NCI-H1417 treated with DMSO at 0.1 percent for 48 hours (cell line): ENCODE data around the gene KCND2.

ENCODE experiments used
- DNase-seq: peaks from one replicate; lab custom pipeline; 2025; lab: John Stamatoyannopoulos, UW

KCND2 gene

GRCh38 chr7:120311028-120311788 lies 38.2 kb downstream of the KCND2 start:
- DNase-seq, result no peak

GRCh38 chr7:120320218-120320961 lies 47.4 kb downstream of the KCND2 start:
- no peak for DNase-seq

- no peak for DNase-seq
Measured at GRCh38 chr7:120327054-120327453, 54.1 kb downstream of the KCND2 start.

DNA sequence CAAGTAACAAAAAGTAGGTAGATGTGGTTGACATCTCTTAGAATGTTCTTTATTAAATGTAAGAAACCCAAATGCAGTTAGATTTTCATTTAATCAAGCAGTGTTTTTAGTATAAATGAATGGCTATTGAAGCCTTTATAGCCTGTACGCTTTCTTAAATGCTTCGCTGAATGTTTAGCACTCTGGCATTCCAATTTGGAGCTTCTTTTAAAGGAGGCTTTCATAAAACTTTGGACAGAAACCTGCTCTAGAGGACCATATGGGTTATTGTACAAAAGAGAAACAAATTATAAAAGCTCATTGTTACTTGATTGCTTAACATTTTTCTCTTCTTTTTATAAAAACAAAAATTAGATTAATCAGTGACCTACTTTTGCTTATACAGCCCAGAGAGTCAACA lies 59.5 kb downstream of the KCND2 start:
- no peak for DNase-seq

GRCh38 chr7:120334475-120334874 lies 61.5 kb downstream of the KCND2 start:
- no peak for DNase-seq

DNA sequence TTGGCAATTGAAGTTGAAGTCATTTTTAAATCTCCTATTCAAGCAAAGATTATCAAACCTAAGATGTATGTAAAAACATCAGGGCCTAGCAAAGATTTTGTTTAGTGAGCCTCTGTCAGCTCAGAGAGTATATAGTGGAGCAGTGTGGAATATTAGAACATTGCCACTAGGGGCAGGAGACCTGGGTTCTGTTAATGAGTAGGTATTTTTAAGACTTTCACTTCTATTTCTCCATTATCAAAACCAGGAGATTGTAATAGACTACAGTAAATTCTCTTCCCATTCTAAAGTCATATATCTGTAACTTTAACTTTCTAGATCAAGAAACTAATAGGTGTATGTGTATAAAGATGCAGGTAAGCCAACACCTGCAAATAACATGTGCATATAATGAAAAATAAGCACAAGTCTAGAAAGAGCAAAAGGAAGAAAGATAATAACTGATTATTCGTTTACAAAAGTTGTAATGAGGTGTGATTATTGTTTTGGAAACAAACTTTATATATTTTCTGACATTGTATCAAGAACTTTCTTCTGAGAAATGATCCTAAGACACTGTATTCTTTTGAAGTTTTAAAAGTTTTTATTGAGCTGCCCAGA lies 64.4 kb downstream of the KCND2 start:
- DNase-seq, result no peak

- DNase-seq, result no peak
Measured at GRCh38 chr7:120344276-120344675, 71.3 kb downstream of the KCND2 start.

DNA sequence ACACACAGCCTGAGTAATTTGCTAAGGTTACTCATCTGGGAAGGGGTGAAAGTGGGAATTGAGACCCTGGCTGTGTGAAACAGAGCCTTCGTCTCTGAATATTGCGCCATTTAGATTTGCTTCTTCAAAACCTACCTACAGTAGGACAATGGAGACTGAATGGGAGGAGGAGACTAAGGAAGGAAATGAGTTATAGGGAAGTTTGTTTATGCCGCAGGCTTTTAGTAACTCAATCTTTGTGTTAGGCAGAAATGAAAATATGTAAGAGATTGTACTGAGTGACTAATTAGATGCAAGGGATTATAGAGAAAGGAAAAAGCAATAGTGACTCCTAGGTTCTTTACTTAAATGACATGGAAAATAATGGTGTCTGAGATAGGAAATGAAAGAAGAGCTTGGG lies 80.2 kb downstream of the KCND2 start:
- DNase-seq, result no peak

GRCh38 chr7:120360918-120361317 lies 87.9 kb downstream of the KCND2 start:
- no peak for DNase-seq

- DNase-seq, result no peak
Measured at GRCh38 chr7:120363414-120363813, 90.4 kb downstream of the KCND2 start.

- DNase-seq, result no peak
Measured at GRCh38 chr7:120370954-120371353, 98.0 kb downstream of the KCND2 start.

GRCh38 chr7:120373174-120373573 lies 100.2 kb downstream of the KCND2 start:
- DNase-seq, result no peak

DNA sequence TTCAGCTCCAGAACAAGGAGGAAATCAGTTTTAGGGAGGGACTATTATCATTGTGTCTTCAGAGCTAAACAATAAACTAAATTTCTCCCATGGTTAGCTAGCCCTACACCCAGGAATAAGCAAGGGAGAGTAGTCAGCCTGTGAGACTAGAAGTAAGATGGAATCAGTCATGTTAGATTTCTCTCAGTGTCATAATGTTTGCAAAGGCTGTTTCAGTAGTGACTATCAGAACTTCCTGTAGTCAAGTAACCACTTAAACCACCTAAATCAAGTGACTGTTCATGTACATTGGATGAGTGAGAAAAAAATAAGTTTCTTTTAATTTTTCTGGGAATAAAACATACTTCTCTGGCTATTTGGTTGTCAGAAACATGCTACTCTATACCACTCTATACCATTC lies 121.6 kb downstream of the KCND2 start:
- no peak for DNase-seq

GRCh38 chr7:120395526-120396019 lies 122.6 kb downstream of the KCND2 start:
- DNase-seq, result no peak

- DNase-seq, result no peak
Measured at GRCh38 chr7:120398284-120399000, 125.5 kb downstream of the KCND2 start.

- DNase-seq, result no peak
Measured at GRCh38 chr7:120400806-120401455, 128.0 kb downstream of the KCND2 start.

DNA sequence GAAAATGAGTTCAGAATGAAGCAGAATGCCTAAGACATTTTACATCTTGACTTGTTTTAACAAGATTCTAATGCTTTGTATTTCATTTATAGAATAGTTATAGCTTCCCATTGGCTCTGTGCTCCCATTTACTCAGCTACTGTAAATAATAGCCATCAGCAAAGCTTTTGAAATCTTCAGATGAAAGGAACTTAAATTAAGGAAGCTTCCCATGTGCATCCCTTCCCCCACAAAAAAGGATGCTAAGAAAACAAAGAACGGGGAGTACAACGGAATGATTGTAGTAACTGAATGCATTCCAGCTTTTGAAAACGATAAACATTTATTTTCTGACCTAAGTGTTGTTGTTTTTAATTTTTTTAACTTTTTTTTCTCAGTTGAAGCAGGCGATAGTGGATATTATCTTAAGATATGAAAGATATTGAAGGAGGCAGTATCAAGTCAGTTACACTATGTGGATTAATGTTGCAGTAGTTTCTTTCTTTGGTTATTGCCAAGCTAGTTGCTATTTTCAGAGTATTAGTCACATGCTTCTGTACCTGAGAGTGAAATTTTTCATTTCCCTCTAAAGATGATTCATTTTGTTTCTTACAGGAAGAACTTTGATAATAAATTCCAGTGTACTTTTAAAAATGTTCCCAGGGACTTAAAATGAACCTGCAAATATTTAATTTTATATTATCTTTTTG lies 129.2 kb downstream of the KCND2 start:
- no peak for DNase-seq

DNA sequence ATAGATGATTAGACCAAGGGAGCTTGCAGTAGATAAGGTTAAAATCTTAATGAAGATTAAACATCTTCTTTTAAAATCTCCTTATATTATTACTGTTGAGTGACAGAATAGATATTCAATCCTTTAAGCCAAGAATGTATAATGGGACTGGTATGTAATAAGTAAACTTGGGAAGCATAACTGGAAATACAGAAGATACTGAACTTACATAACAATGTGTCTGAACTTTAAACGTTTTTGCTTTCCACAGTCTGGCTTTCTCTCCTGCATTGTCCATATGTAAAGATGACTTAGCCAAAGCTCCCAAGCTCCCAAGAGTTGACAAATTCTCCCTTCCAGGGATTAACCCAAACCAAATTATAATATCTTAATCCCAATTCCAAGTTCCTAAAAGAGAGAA lies 129.8 kb downstream of the KCND2 start:
- no peak for DNase-seq

DNA sequence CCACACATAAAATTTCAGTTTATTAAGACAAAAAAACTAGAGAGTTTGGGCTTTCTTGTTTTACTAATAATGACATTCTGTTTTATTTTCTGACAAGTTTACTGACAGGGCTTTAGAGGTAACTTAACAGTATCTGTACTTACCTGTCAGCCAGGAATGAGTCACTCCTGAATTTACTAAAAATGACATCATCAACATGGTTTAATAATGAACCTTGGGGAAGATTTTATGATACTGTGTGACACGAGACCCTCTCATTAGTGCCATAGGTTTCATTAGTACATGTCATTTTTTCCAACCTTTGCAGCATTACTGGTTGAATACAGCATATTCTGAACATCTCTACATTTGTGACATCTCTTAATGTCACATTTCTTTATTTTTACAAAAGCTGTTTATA lies 131.1 kb downstream of the KCND2 start:
- DNase-seq, result no peak

GRCh38 chr7:120405652-120406051 lies 132.7 kb downstream of the KCND2 start:
- no peak for DNase-seq

GRCh38 chr7:120407010-120407409 lies 134.0 kb downstream of the KCND2 start:
- no peak for DNase-seq
